Mesothelial cell of epicardium (in vitro differentiated cells): ENCODE data around the gene INTS7. TPM values are rescaled to one million over a fixed set of nuclear protein-coding genes. Genes with fewer than 3 reads are reported as not detected.

Source experiments
- DNase-seq, 2 experiments: peaks; one replicate each; pipeline ENCODE4 v3.0.0; 2021; ENCODE audit warnings: low spot score in 2 of 2; ENCODE audit not compliant: unreplicated experiment in 2 of 2
- H3K27ac Mint-ChIP-seq: 2 replicates; pipeline ENCODE4 v1.8.0; 2021; ENCODE audit warnings: mixed read lengths
- H3K27me3 Mint-ChIP-seq: 2 replicates; pipeline ENCODE4 v1.8.0; 2021; ENCODE audit warnings: low read depth, mixed read lengths
- H3K36me3 Mint-ChIP-seq: 2 replicates; pipeline ENCODE4 v1.8.0; 2021; ENCODE audit warnings: mixed read lengths
- H3K4me1 Mint-ChIP-seq: 2 replicates; pipeline ENCODE4 v1.8.0; 2021; ENCODE audit warnings: mixed read lengths
- H3K4me3 Mint-ChIP-seq: 2 replicates; pipeline ENCODE4 v1.8.0; 2021; ENCODE audit warnings: mild to moderate bottlenecking, moderate library complexity, mixed read lengths
- H3K9me3 Mint-ChIP-seq: 2 replicates; pipeline ENCODE4 v1.8.0; 2021; ENCODE audit warnings: mixed read lengths
- CTCF ChIP-seq: fragments of 200-600 bp; sonication (generic); IDR thresholded peaks from one replicate; pipeline ENCODE4 v1.5.0; 2021; ENCODE audit warnings: antibody characterized with exemption; ENCODE audit not compliant: unreplicated experiment
- total RNA-seq: library from RNA; stranded (reverse); gene quantifications from 3 replicates; pipeline ENCODE4 v1.2.1, GENCODE V29; 2021

INTS7 gene
- total RNA-seq, 1 donor from 2014 or later, result 16.5 TPM

DNA sequence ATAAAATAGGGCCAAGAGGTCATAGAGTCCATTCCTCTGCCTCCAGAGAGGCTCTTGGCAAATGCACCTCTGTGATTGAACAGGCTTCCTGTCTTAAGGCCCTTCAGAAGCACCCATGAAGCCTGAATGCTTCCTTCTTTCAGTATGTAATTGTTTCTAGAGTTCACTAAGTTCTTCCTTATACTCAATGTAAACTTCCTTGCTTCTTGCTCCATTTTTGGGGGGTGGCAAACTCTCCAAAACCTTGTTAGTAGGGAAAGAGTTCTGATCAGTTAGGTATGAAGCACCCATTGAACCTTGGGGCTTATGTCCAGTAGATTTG, 102.5 kb downstream of the INTS7 start:
- no peaks in the 10 kb centered on the region for H3K9me3 Mint-ChIP-seq
- no peak overlapping the region for H3K4me3 Mint-ChIP-seq
- H3K36me3 Mint-ChIP-seq, result no peaks in the 10 kb centered on the region
- H3K27me3 Mint-ChIP-seq, result no peaks in the 10 kb centered on the region
- no peak overlapping the region for H3K27ac Mint-ChIP-seq
- DNase-seq, result no peak
- TF ChIP-seq CTCF, result no peak
- H3K4me1 Mint-ChIP-seq, result peaks cover 9% of the 10 kb centered on the region

- Mint-ChIP-seq H3K4me3 (no peak overlapping the region), H3K36me3 (no peaks in the 10 kb centered on the region), H3K4me1 (peaks cover 9% of the 10 kb centered on the region), H3K27ac (no peak overlapping the region), H3K27me3 (no peaks in the 10 kb centered on the region), H3K9me3 (no peaks in the 10 kb centered on the region)
- DNase-seq, result no peak
- no peak for TF ChIP-seq CTCF
Measured at GRCh38 chr1:211932231-211932932, 103.0 kb downstream of the INTS7 start.

DNA sequence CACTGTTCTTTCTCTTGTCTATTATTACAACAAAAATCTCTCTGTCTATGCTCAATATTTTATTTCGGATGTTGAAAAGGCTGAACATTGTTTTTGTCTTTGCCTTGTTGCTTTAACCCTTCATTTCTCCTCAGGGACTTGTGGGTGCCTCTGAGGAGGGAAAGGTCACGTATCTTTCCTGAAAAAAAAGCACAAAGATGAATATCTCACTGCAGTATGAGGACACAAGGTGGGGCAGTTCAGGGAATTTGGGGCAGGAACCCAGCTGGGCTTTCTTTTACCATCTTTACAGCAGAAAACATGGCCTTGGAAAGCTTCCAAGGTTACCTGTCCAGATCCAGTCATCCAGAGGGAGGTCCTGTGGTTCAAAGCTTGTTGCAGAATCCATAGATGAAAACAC, 105.7 kb downstream of the INTS7 start:
- Mint-ChIP-seq H3K9me3 (no peaks in the 10 kb centered on the region), H3K4me3 (no peak overlapping the region), H3K27ac (no peak overlapping the region), H3K36me3 (no peaks in the 10 kb centered on the region), H3K27me3 (no peaks in the 10 kb centered on the region), H3K4me1 (peaks cover 9% of the 10 kb centered on the region)
- no peak for TF ChIP-seq CTCF
- no peak for DNase-seq

DNA sequence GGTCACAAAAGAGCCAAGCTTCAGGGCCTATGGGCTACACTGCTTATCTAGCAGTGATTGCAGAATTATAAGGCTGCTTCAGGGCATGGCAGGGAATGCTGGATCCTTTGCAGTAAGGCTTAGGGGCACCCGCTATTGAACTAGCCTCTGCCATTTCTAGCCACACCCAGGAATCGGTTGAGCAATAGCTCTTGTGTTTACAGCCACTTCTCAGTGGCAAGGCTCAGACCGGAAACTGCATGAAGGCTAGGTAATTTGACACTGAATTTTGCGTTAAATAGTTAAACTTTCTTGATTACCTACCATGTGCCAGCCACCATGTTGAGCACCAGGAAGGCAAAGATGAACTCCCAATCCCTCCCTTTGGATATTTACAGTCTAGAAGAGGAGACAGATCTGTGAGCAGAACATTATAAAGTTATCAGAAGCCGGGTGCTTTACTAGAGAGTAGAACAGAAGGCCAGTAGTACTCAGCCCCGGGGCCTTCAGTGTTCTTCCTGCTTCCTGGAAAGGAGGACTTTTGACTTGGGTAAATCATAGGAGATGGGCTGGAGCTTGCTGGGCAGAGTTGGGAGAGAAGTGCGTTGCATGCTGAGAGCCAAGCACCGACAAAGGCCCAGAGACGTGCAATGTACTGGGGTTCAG, 106.2 kb downstream of the INTS7 start:
- Mint-ChIP-seq H3K4me1 (peaks cover 9% of the 10 kb centered on the region), H3K36me3 (no peaks in the 10 kb centered on the region), H3K9me3 (no peaks in the 10 kb centered on the region), H3K4me3 (no peak overlapping the region), H3K27me3 (no peaks in the 10 kb centered on the region), H3K27ac (no peak overlapping the region)
- TF ChIP-seq CTCF, result no peak
- DNase-seq, result no peak

DNA sequence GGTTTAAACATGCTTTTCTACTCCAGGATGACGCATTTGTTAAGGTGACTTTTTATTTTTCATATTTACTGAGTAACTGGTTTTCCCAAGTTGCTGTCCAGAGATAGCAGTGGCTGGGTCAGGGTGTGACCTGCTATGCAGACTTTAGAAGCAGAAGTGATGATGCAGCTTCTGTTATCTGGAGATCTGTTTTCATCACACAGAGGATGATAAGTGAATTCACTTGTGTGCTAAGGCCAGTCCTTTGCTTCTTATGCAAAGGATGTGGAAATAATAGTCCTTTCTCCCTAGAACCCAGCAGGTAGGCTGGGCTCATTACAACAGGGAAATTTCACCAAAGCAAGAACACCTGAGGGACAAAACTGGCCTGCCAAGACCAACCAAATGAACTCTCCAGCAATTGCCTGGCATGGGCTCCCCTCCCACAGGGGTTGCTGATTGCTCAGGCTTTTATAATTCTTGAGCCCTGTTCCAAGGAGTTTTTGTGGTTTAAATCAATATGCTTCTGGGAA, 107.0 kb downstream of the INTS7 start:
- Mint-ChIP-seq H3K9me3 (no peaks in the 10 kb centered on the region), H3K4me3 (no peak overlapping the region)

More for the DNA sequence above, 107.0 kb downstream of the INTS7 start:
- Mint-ChIP-seq H3K4me1 (peaks cover 9% of the 10 kb centered on the region), H3K27ac (peak overlapping the region; percentile 25), H3K36me3 (no peaks in the 10 kb centered on the region), H3K27me3 (no peaks in the 10 kb centered on the region)
- TF ChIP-seq CTCF, result no peak
- DNase-seq, result no peak
